OCI-LY3 (cell line): Measurements from ENCODE around the gene MYT1.

Experiments used
- CTCF ChIP-seq: fragments of 200-600, 300-600 bp; sonication (generic); IDR thresholded peaks from 2 replicates; pipeline ENCODE4 v1.5.1; 2014; ENCODE audit warnings: antibody characterized with exemption, low read length, low read depth
- EZH2phosphoT487 ChIP-seq: fragments of 200-600 bp; shearing (Covaris generic); IDR thresholded peaks from 2 replicates; pipeline ENCODE4 v1.6.1; 2018; ENCODE audit warnings: antibody characterized with exemption, mixed run types, low read depth

- no peak for TF ChIP-seq CTCF
- no peak for TF ChIP-seq EZH2phosphoT487
Measured at GRCh38 chr20:64191002-64191401, 26.8 kb downstream of the MYT1 start.
